Measurements from ENCODE around the gene RNLS. TPM values are rescaled to one million over a fixed set of nuclear protein-coding genes. Genes with fewer than 3 reads are reported as not detected.

Gene RNLS
- total and polyA plus RNA-seq, 12 donors = 4.1 to 22.2 (median 17.5) TPM

- Histone ChIP-seq H3K27ac (no peak overlapping the region), H3K4me1 (peaks cover 0 to 4% (median 0%) of the 10 kb centered on the region in 9 donors), H3K4me3 (no peak overlapping the region), H3K36me3 (no peaks in the 10 kb centered on the region), H3K9me3 (no peaks in the 10 kb centered on the region), H3K27me3 (no peaks in the 10 kb centered on the region)
- no peak for ATAC-seq
- 79 to 80% methylated on average over 1 of the region's 1 CpG for WGBS, 2 donors
- no peak for DNase-seq
- intact Hi-C loops (cut with DNase I) = no loop called here
- TF ChIP-seq CTCF (IDR thresholded peaks at IDR 0.05) = no peak
Measured at GRCh38 chr10:88534072-88534665, 48.9 kb downstream of the RNLS start.

GRCh38 chr10:88531392-88532052 lies 51.6 kb downstream of the RNLS start:
- no peak overlapping the region for H3K4me3 ChIP-seq
- H3K4me1 ChIP-seq = no peaks in the 10 kb centered on the region
- H3K36me3 ChIP-seq = no peaks in the 10 kb centered on the region
- H3K27me3 ChIP-seq = no peaks in the 10 kb centered on the region
- no peak for ATAC-seq
- no peak for TF ChIP-seq CTCF (IDR thresholded peaks at IDR 0.05)
- intact Hi-C loops (cut with DNase I) = no loop called here
- H3K27ac ChIP-seq = no peak overlapping the region
- 75 to 81% methylated on average over 4 of the region's 4 CpGs for WGBS, 2 donors
- no peak for DNase-seq
- H3K9me3 ChIP-seq = no peaks in the 10 kb centered on the region

GRCh38 chr10:88530629-88531391 lies 52.3 kb downstream of the RNLS start:
- DNase-seq = no peak
- 93 to 96% methylated on average over 3 of the region's 3 CpGs for WGBS, 2 donors
- no peak overlapping the region for H3K27ac ChIP-seq
- no peaks in the 10 kb centered on the region for H3K36me3 ChIP-seq
- intact Hi-C loops (cut with DNase I) = no loop called here
- H3K9me3 ChIP-seq = no peaks in the 10 kb centered on the region
- H3K4me3 ChIP-seq = no peak overlapping the region
- no peak for TF ChIP-seq CTCF (IDR thresholded peaks at IDR 0.05)
- H3K27me3 ChIP-seq = no peaks in the 10 kb centered on the region
- ATAC-seq = no peak
- peaks cover 0 to 3% (median 0%) of the 10 kb centered on the region in 9 donors for H3K4me1 ChIP-seq

- ATAC-seq (no peak), DNase-seq (no peak)
- Histone ChIP-seq H3K9me3 (no peaks in the 10 kb centered on the region), H3K27ac (no peak overlapping the region), H3K4me1 (peaks cover 0 to 6% (median 0%) of the 10 kb centered on the region in 9 donors), H3K36me3 (no peaks in the 10 kb centered on the region), H3K4me3 (no peak overlapping the region), H3K27me3 (no peaks in the 10 kb centered on the region)
- WGBS, 2 donors = 73 to 76% methylated on average over 2 of the region's 2 CpGs
- intact Hi-C loops (cut with DNase I) = no loop called here
- TF ChIP-seq CTCF (IDR thresholded peaks at IDR 0.05) = no peak
Measured at GRCh38 chr10:88530093-88530492, 53.0 kb downstream of the RNLS start.

Measured in heart right ventricle (tissue), 16 donors.